ENCODE results near the gene TMEM221.

TMEM221 gene

GRCh38 chr19:17436874-17437267, 11.6 kb downstream of the TMEM221 start:
- DNase-seq = no peak

GRCh38 chr19:17436094-17436873, 12.2 kb downstream of the TMEM221 start:
- DNase-seq = no peak

GRCh38 chr19:17435218-17435617, 13.2 kb downstream of the TMEM221 start:
- no peak for DNase-seq

GRCh38 chr19:17431417-17431816, 17.1 kb downstream of the TMEM221 start:
- no peak for DNase-seq

GRCh38 chr19:17429641-17430113, 18.8 kb downstream of the TMEM221 start:
- DNase-seq = no peak

GRCh38 chr19:17424743-17425365, 23.6 kb downstream of the TMEM221 start:
- peak; percentile 25 for DNase-seq

- DNase-seq = no peak
Measured at GRCh38 chr19:17423429-17424208, 24.8 kb downstream of the TMEM221 start.

GRCh38 chr19:17421942-17422341, 26.5 kb downstream of the TMEM221 start:
- DNase-seq = no peak

GRCh38 chr19:17420475-17420924, 28.0 kb downstream of the TMEM221 start:
- DNase-seq = no peak

GRCh38 chr19:17419621-17420474, 28.6 kb downstream of the TMEM221 start, which contains the start of gene MVB12A:
Gene MVB12A (plus strand): TSS chr19:17420047. CDS start chr19:17420136, 89 bp downstream.
- peak; percentile 92 for DNase-seq

GRCh38 chr19:17419154-17419620, 29.3 kb downstream of the TMEM221 start:
- DNase-seq = no peak

- DNase-seq = no peak
Measured at GRCh38 chr19:17418710-17419109, 29.8 kb downstream of the TMEM221 start.

- DNase-seq = no peak
Measured at GRCh38 chr19:17415121-17415520, 33.3 kb downstream of the TMEM221 start.

GRCh38 chr19:17414097-17414496, 34.4 kb downstream of the TMEM221 start:
- no peak for DNase-seq

GRCh38 chr19:17411801-17412200, 36.7 kb downstream of the TMEM221 start:
- no peak for DNase-seq

GRCh38 chr19:17409990-17410389, 38.5 kb downstream of the TMEM221 start:
- no peak for DNase-seq

GRCh38 chr19:17406887-17407196, 41.6 kb downstream of the TMEM221 start:
- no peak for DNase-seq

- DNase-seq = no peak
Measured at GRCh38 chr19:17406046-17406886, 42.2 kb downstream of the TMEM221 start.

- DNase-seq = peak; percentile 37
Measured at GRCh38 chr19:17405250-17406045, 43.0 kb downstream of the TMEM221 start, which contains the start of gene BST2. Gene BST2 (minus strand): TSS chr19:17405630. CDS start chr19:17405575, 55 bp downstream.

- no peak for DNase-seq
Measured at GRCh38 chr19:17404621-17405249, 43.7 kb downstream of the TMEM221 start.
